Measurements from ENCODE around the gene PTPRG. TPM values are rescaled to one million over a fixed set of nuclear protein-coding genes. Genes with fewer than 3 reads are reported as not detected.
"Not testable (repeated sequence)": the region's sequence is repeated elsewhere in the genome, so short reads cannot be mapped to it uniquely, and the experiment has no call there.

The PTPRG gene
- total RNA-seq, 1 donor from 2014 or later: 0.22 TPM

GRCh38 chr3:61690016-61690415 is 128.6 kb downstream of the PTPRG start:
- DNase-seq (no peak), ATAC-seq (ENCODE audit: low read depth) (no peak)
- Mint-ChIP-seq H3K4me1 (no peaks in the 10 kb centered on the region), H3K4me3 (no peak overlapping the region), H3K27ac (no peak overlapping the region), H3K36me3 (ENCODE audit: low read depth) (no peaks in the 10 kb centered on the region), H3K27me3 (no peaks in the 10 kb centered on the region), H3K9me3 (no peaks in the 10 kb centered on the region)
- ChIA-PET CTCF (no interaction called here), POLR2A (no interaction called here)
- TF ChIP-seq CTCF (IDR thresholded peaks at IDR 0.05): no peak
- intact Hi-C loops (cut with micrococcal nuclease): no loop called here

DNA sequence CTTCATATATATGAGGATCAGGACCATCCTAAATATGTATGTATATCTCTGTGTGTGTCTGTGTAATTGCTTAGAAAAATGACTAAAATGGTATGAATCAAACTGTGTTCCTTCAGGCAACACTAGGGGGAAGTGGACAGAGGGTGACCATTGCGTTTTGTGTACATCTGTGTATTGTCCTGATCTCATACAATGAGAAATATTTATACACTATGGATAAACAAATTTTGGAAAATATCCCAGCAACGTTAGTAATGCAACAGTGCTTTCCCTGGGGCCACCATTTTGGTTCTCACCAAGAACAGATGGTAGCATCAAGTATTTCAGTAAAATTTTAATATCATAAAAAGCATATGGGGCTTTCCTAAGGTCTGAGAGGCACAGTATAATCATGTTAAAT is 130.1 kb downstream of the PTPRG start:
- Mint-ChIP-seq H3K27me3 (no peaks in the 10 kb centered on the region), H3K27ac (no peak overlapping the region), H3K9me3 (no peaks in the 10 kb centered on the region), H3K4me3 (no peak overlapping the region), H3K36me3 (ENCODE audit: low read depth) (no peaks in the 10 kb centered on the region), H3K4me1 (no peaks in the 10 kb centered on the region)
- CTCF ChIA-PET: no interaction called here
- intact Hi-C loops (cut with micrococcal nuclease): no loop called here
- ATAC-seq (ENCODE audit: low read depth): no peak
- no peak for TF ChIP-seq CTCF (IDR thresholded peaks at IDR 0.05)
- DNase-seq: no peak
- POLR2A ChIA-PET: no interaction called here

DNA sequence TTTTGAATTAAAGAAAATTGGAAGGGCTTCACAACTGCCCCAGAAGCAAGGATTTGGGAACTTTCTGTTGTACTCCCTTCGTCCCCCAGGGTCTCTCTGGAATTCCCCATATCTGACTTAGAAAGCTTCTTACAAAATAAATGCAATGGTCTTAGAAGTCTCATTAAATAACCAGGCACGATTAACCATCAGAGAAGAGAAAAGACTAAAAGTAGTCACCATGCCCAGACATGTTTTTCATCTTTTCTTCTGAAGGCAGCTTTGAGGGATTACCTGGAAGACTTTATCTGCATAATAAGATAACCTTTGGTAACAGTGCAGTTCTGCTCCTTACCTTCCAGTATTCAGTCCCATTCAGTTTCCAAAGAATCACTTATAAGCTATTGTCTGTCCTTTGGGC is 135.9 kb downstream of the PTPRG start:
- ChIA-PET CTCF (no interaction called here), POLR2A (no interaction called here)
- no peaks in the 10 kb centered on the region for H3K36me3 Mint-ChIP-seq (ENCODE audit: low read depth)
- H3K4me1 Mint-ChIP-seq: no peaks in the 10 kb centered on the region
- DNase-seq: no peak
- H3K27ac Mint-ChIP-seq: no peak overlapping the region
- ATAC-seq (ENCODE audit: low read depth): no peak
- H3K27me3 Mint-ChIP-seq: no peaks in the 10 kb centered on the region
- intact Hi-C loops (cut with micrococcal nuclease): no loop called here
- TF ChIP-seq CTCF (IDR thresholded peaks at IDR 0.05): no peak
- no peak overlapping the region for H3K4me3 Mint-ChIP-seq
- H3K9me3 Mint-ChIP-seq: no peaks in the 10 kb centered on the region

- H3K9me3 Mint-ChIP-seq; H3K36me3 Mint-ChIP-seq (ENCODE audit: low read depth); H3K27ac Mint-ChIP-seq; H3K4me3 Mint-ChIP-seq; H3K4me1 Mint-ChIP-seq; intact Hi-C loops (cut with micrococcal nuclease); CTCF ChIA-PET; DNase-seq; POLR2A ChIA-PET; ATAC-seq (ENCODE audit: low read depth); H3K27me3 Mint-ChIP-seq: not testable (repeated sequence)
These were observed 137.1 kb downstream of the PTPRG start for GRCh38 chr3:61698278-61699072.

GRCh38 chr3:61699622-61700021 is 138.3 kb downstream of the PTPRG start:
- ChIA-PET POLR2A (no interaction called here), CTCF (no interaction called here)
- no peaks in the 10 kb centered on the region for H3K27me3 Mint-ChIP-seq
- H3K36me3 Mint-ChIP-seq (ENCODE audit: low read depth): no peaks in the 10 kb centered on the region
- intact Hi-C loops (cut with micrococcal nuclease): no loop called here
- TF ChIP-seq CTCF (IDR thresholded peaks at IDR 0.05): no peak
- no peak overlapping the region for H3K4me3 Mint-ChIP-seq
- H3K9me3 Mint-ChIP-seq: no peaks in the 10 kb centered on the region
- no peak for DNase-seq
- no peak for ATAC-seq (ENCODE audit: low read depth)
- H3K4me1 Mint-ChIP-seq: no peaks in the 10 kb centered on the region
- no peak overlapping the region for H3K27ac Mint-ChIP-seq

DNA sequence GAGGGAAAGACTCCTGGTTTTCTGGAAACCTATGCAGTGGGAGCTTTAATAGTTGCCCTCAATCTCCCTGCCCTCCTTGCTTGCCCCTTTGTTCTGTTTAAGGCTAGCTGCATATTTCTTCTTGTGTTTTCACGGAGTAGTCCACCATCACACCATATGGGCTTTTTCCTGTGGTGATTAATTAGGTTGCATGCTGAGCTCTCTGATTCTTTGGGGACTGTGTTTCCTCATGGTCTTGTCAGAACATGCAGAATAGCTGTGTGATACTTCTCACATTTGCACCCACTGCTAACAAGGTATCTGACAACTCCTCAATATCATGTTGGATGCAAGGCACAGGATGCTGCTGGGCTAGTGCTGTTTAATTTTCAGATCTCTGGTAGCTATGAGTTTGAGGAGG is 139.6 kb downstream of the PTPRG start:
- intact Hi-C loops (cut with micrococcal nuclease): no loop called here
- CTCF ChIA-PET: no interaction called here
- ATAC-seq (ENCODE audit: low read depth) (no peak), DNase-seq (no peak)
- Mint-ChIP-seq H3K27ac (no peak overlapping the region), H3K4me3 (no peak overlapping the region), H3K36me3 (ENCODE audit: low read depth) (no peaks in the 10 kb centered on the region), H3K9me3 (no peaks in the 10 kb centered on the region), H3K27me3 (no peaks in the 10 kb centered on the region), H3K4me1 (no peaks in the 10 kb centered on the region)
- POLR2A ChIA-PET: no interaction called here
- TF ChIP-seq CTCF (IDR thresholded peaks at IDR 0.05): no peak

Data from activated B cell treated with CpG ODN at 0.5 μM for 24 hours (primary cell).